Mononuclear cell (primary cell): ENCODE measurements around the gene CRYBA4. TPM values are rescaled to one million over a fixed set of nuclear protein-coding genes. Genes with fewer than 3 reads are reported as not detected.
"Not testable (repeated sequence)": the region's sequence is repeated elsewhere in the genome, so short reads cannot be mapped to it uniquely, and the experiment has no call there.

ENCODE experiments used
- H3K27me3 ChIP-seq: 2 replicates; pipeline ENCODE4 v1.6.0; 2011; ENCODE audit warnings: low read length, control low read depth; ENCODE audit not compliant: insufficient read depth
- H3K4me1 ChIP-seq: 2 replicates; pipeline ENCODE4 v1.5.1; 2011; ENCODE audit warnings: mild to moderate bottlenecking, low read length, control low read depth; ENCODE audit not compliant: insufficient read depth
- H3K4me3 ChIP-seq: 2 replicates; pipeline ENCODE4 v1.5.1; 2011; ENCODE audit warnings: mild to moderate bottlenecking, low read length, moderate library complexity
- H3K9me3 ChIP-seq: 2 replicates; pipeline ENCODE4 v1.5.1; 2011; ENCODE audit warnings: low read depth, mild to moderate bottlenecking, control low read depth, low read length
- total RNA-seq: library from RNA; depleted of rRNA; stranded (reverse); fragments of >200 nt; gene quantifications from one replicate; pipeline ENCODE4 v1.2.3, GENCODE V29; 2012

Gene CRYBA4
- total RNA-seq, 1 donor = not detected

- no peaks in the 10 kb centered on the region for H3K27me3 ChIP-seq
- H3K4me1 ChIP-seq = peaks cover 21% of the 10 kb centered on the region
- no peak overlapping the region for H3K4me3 ChIP-seq
- no peaks in the 10 kb centered on the region for H3K9me3 ChIP-seq
Measured at GRCh38 chr22:26610072-26610958, 11.4 kb upstream of the CRYBA4 start.

GRCh38 chr22:26610996-26611395 lies 10.8 kb upstream of the CRYBA4 start:
- no peak overlapping the region for H3K4me3 ChIP-seq
- no peaks in the 10 kb centered on the region for H3K9me3 ChIP-seq
- peaks cover 22% of the 10 kb centered on the region for H3K4me1 ChIP-seq
- H3K27me3 ChIP-seq = no peaks in the 10 kb centered on the region

DNA sequence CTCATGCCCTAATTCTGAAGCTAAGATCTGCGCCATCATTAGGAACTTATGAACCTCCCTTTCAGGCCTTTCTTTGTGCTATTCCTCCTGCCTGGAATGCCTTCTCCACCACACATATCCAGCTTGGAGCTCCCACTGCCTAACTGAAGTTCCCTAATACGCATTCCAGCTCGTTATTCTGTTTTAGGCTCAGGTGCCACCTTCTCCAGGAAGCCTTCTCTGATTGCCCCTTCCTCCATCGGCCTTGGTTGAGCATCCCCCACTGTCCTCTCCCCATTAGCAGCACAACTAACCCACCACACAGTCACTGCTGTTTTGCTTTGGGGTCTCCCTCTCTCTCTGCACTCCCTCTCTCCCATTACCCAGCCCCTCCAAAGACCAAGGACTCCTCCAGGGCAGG lies 9.1 kb upstream of the CRYBA4 start:
- H3K4me3 ChIP-seq = no peak overlapping the region
- H3K4me1 ChIP-seq = peaks cover 31% of the 10 kb centered on the region
- no peaks in the 10 kb centered on the region for H3K9me3 ChIP-seq
- H3K27me3 ChIP-seq = no peaks in the 10 kb centered on the region

- H3K4me1 ChIP-seq = peaks cover 38% of the 10 kb centered on the region
- not testable (repeated sequence) for H3K9me3 ChIP-seq, H3K4me3 ChIP-seq, H3K27me3 ChIP-seq
Measured at GRCh38 chr22:26613753-26614152, 8.0 kb upstream of the CRYBA4 start.

DNA sequence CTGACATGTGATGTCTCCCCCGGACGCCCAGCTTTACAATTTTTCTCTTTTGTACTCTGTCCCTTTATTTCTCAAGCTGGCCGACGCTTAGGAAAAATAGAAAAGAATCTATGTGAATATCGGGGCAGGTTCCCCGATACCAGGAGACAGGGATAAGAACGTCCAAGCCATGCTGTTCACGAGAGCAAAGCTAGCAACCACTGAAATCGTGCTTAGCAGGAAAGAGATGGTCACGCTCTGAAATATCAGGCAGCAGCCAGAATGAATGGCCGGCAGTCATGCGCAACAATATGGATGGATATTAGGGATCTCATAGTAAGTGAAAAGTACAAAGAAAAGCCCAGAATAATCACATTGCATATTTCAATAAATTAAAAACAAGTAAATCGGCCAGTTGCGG lies 7.4 kb upstream of the CRYBA4 start:
- Histone ChIP-seq H3K4me1 (peaks cover 38% of the 10 kb centered on the region), H3K4me3 (no peak overlapping the region), H3K27me3 (no peaks in the 10 kb centered on the region), H3K9me3 (no peaks in the 10 kb centered on the region)

DNA sequence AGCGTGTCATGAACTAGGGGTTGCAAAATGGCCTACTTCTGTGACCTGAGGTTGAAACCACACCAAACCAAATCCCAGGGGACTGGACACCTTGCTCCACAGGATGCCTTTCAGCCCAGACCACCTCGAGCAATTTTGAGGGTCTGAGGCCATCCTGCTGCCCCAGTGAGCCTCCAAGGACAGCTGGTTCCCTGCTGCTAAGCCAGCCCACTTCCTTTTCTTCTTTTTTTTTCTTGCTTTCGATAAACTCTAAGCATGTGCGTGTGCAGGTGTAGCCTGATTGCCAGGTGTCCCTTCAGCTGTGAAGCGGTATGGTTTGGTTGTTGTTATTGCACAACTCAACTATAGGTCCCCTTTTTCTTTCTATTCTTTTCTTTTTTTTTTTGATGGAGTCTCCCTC lies 6.6 kb upstream of the CRYBA4 start:
- no peaks in the 10 kb centered on the region for H3K9me3 ChIP-seq
- H3K4me3 ChIP-seq = no peak overlapping the region
- H3K4me1 ChIP-seq = peaks cover 35% of the 10 kb centered on the region
- H3K27me3 ChIP-seq = no peaks in the 10 kb centered on the region

DNA sequence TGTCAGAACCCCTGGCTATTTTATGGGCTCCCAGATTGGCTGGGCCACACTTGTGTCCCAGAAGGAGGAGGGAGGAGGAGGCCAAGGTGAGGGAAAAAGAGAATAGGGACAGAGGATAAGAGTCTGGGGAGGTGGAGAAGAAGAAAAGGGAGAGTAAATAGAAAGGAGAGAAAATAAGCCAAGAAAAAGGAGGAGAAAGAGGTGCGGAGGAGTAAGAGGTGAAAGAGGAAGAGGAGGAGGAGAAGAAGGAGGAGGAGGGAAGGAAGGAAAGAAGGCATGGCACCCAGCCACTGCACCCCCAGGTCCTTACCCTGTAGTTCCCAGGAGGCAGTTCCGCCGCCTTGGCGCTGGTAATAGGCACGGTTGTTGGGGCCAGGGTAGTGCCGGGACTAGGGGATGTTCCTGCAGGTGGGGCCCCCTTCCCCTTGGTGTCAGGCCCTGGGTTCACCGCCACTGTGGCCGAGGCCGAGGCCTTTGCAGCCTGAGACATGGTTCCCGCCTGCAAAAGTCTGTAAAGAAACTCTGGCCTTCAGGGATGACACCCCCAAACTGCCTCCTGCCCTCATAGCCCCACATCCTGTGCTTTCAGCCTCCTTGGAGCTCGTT lies 5.8 kb upstream of the CRYBA4 start:
- H3K4me3 ChIP-seq = no peak overlapping the region
- peaks cover 27% of the 10 kb centered on the region for H3K4me1 ChIP-seq
- no peaks in the 10 kb centered on the region for H3K27me3 ChIP-seq
- H3K9me3 ChIP-seq = no peaks in the 10 kb centered on the region

- Histone ChIP-seq H3K4me3 (no peak overlapping the region), H3K27me3 (no peaks in the 10 kb centered on the region), H3K9me3 (no peaks in the 10 kb centered on the region), H3K4me1 (peaks cover 25% of the 10 kb centered on the region)
Measured at GRCh38 chr22:26616650-26617049, 5.1 kb upstream of the CRYBA4 start.

DNA sequence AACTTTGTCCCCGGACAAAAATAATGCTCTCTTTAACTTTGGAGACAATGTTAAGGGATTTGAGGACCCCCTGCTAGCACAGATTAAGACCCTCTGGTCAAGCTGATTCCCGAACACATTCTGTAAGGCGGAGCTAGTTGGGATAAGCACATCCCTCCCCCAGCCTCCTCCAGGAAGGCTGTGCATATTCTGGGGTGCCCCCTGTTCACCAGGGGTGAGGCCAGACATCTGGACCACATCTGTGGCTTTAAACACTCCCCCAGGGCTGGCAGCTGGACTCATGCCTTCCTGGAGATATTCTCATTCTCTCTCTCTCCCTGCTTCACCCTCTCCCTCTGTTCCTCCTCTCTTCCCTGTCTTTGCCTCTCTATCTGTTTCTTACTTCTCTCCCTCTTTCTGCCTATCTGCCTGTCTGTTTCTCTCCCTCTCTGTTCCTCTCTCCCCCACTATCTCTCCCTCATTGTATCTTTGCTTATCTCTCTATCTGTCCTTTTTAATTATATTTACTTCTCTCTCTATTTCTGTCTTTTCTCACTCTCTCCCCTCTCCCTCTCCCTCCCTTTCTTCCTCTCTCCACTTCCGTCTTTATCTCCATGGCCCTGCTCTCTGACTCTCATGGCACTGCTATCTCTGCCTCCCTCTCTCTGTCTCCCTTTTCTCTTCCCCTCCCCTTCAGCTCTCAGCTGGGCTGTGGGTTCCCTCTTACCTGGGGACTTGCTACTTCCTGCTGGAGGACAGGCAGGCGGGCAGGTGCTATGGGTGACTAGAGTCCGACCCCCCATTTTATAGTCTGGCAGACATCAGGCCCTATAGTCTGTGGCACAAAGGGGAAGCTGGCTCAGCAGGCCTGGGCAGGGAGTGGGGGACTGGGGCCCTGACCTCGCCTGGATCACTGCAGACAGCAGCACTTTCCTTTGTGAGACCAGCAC lies 4.2 kb upstream of the CRYBA4 start, which contains the start of gene CRYBB1:
Gene CRYBB1 (minus strand): TSS at position 757 of the 929 bp plus-strand sequence. CDS start 1,708 bp downstream, outside the sequence.
- H3K27me3 ChIP-seq = no peaks in the 10 kb centered on the region
- H3K4me1 ChIP-seq = peaks cover 25% of the 10 kb centered on the region
- no peaks in the 10 kb centered on the region for H3K9me3 ChIP-seq
- H3K4me3 ChIP-seq = no peak within 1 kb of the TSS

DNA sequence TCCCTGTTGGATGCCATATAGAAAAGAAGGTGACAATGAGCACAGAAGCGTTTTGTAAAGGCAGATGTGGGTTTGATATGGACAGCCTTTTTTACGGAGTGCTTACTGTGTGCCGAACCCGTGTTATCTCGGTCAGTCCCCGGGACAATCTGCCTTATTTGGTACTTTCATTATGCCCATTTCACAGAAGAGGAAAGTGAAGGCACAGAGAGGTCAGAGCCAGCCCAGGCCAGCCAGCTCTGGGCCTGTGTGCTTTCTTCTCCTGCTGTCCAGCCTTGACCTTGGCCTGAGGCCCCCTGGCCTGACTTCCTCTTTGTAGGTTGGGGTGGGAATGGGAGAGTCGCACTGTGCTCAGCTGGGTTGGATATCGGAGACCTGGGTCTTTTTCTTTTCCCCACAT lies 3.3 kb upstream of the CRYBA4 start:
- no peaks in the 10 kb centered on the region for H3K9me3 ChIP-seq
- peaks cover 25% of the 10 kb centered on the region for H3K4me1 ChIP-seq
- no peak overlapping the region for H3K4me3 ChIP-seq
- H3K27me3 ChIP-seq = no peaks in the 10 kb centered on the region

DNA sequence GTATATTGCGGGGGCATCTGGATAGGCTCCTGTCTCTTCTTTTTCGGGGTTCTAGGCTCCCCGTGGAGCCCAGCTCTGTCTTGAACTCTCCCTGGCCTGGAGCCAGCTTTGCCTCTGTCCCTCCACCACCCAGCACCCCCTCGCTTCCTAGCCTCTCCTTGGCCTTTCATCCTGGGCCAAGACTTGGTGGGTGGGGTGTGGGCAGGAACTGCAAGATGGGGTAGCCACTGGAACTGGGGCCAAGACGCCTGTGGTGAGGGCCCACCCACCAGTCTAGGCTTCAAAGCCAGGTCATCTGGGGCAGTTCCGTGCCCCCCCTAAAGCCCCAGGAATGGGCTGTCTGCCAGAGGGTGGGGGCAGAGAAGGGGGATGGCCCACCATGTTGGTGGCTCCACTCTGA lies 2.3 kb upstream of the CRYBA4 start:
- Histone ChIP-seq H3K4me3 (no peak overlapping the region), H3K9me3 (no peaks in the 10 kb centered on the region), H3K4me1 (peaks cover 25% of the 10 kb centered on the region), H3K27me3 (no peaks in the 10 kb centered on the region)

DNA sequence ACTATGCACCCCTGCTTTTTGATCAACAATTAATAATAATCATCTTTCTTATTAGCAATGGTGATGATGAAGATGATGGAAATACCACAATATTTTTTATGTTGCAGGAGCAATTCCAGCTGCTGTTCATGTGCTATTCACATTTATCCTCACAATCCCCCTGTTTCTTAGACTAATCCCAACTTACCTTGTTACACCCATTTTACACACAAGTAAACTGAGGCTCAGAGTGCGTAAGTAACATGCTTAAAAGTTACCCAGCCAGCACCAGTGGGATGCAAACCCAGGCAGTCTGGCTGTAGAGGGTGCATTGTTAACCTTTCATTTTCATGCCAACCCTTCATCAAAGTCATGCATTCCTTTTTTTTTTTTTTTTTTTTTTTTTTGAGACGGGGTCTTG lies 1.6 kb upstream of the CRYBA4 start:
- Histone ChIP-seq H3K4me3 (no peak overlapping the region), H3K4me1 (peaks cover 22% of the 10 kb centered on the region), H3K27me3 (no peaks in the 10 kb centered on the region), H3K9me3 (no peaks in the 10 kb centered on the region)

DNA sequence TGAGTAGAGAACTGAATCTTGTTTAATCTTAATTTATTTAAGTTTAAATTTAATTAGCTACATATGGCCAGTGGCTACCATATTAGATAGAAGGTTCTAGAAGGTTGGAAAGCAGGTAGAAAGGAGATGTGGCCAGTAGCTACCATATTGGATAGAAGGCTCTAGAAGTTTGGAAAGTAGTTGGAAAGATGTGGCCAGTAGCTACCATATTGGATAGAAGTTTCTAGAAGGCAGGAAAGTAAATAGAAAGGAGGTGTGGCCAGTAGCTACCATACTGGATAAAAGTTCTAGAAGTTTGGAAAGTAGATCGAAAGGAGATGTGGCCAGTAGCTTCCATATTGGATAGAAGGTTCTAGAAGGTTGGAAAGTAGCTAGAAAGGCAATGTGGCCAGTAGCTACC lies 2.2 kb downstream of the CRYBA4 start:
- Histone ChIP-seq H3K27me3 (no peaks in the 10 kb centered on the region), H3K4me1 (peaks cover 5% of the 10 kb centered on the region), H3K9me3 (no peaks in the 10 kb centered on the region), H3K4me3 (no peak overlapping the region)

DNA sequence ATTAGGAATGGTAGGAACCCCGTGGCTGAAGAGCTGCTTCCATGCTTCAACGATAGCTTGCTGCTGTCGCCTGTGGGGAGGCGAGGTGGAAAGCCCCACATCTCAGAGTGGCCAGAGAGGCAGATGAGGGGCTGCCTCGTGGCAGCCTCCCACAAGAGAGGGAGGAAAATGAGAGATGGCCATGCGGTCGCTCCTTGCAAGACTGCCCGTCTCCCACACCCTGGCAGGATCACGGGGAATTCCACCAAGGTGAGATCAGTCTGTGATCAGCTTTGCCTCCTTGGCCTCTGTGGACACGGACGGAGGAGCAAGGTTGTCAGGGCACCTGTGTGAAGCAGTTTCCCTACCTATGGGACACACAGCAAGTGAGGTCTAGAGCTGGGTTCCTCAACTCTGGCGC lies 3.0 kb downstream of the CRYBA4 start:
- no peaks in the 10 kb centered on the region for H3K27me3 ChIP-seq
- H3K4me1 ChIP-seq = peaks cover 1% of the 10 kb centered on the region
- H3K9me3 ChIP-seq = no peaks in the 10 kb centered on the region
- no peak overlapping the region for H3K4me3 ChIP-seq
